Omental fat pad (tissue), 4 donors: ENCODE results near the gene RNF115. TPM values are rescaled to one million over a fixed set of nuclear protein-coding genes. Genes with fewer than 3 reads are reported as not detected.
"Not testable (repeated sequence)": the region's sequence is repeated elsewhere in the genome, so short reads cannot be mapped to it uniquely, and the experiment has no call there.

ENCODE experiments used
- ATAC-seq: fragments of 150-250 bp; one replicate; pipeline ENCODE4 v1.9.1; 2016; ENCODE audit warnings: mild to moderate bottlenecking, moderate library complexity; ENCODE audit not compliant: low FRiP score
- DNase-seq: peaks from one replicate; pipeline ENCODE4 v3.0.0-alpha.2; 2019; ENCODE audit warnings: low spot score
- total RNA-seq, 4 donors: library from RNA; depleted of rRNA; stranded (reverse); fragments of >200 nt; gene quantifications; one replicate each; pipeline ENCODE4 v1.1.0, GENCODE V29; 2016
- TF ChIP-seq, protein P1 (sequence below), 3 donors: fragments of 450-650 bp; IDR thresholded peaks; one replicate each; pipeline ENCODE4 v1.5.1; 2016 to 2017; ENCODE audit warnings: antibody characterized with exemption in 3 of 3, mild to moderate bottlenecking in 3 of 3, moderate library complexity in 2 of 3

The RNF115 gene
- total RNA-seq, 4 donors from 2014 or later = 12.3 to 41.3 (median 14.3) TPM

DNA sequence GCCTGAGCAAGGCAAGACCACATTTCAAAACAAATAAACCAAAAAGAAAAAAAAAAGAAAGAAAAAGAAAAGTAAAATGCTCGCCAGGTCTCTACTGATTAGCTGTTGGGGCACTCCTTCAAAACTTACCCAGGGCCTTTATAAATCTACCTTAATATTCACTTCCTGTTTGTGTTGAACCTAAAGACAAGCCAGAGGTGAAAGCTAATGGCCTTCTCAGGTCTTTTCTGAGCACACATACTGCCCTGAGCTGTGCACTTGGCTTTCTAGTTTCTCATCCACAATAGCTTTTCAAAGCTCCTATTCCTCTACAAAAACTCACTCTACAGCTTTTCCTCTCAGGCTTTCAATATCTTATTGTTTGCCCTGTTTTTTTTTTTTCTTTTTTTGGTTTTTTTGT is 50.5 kb downstream of the RNF115 start:
- ATAC-seq (no peak), DNase-seq (no peak)
- TF ChIP-seq, protein P1, sequence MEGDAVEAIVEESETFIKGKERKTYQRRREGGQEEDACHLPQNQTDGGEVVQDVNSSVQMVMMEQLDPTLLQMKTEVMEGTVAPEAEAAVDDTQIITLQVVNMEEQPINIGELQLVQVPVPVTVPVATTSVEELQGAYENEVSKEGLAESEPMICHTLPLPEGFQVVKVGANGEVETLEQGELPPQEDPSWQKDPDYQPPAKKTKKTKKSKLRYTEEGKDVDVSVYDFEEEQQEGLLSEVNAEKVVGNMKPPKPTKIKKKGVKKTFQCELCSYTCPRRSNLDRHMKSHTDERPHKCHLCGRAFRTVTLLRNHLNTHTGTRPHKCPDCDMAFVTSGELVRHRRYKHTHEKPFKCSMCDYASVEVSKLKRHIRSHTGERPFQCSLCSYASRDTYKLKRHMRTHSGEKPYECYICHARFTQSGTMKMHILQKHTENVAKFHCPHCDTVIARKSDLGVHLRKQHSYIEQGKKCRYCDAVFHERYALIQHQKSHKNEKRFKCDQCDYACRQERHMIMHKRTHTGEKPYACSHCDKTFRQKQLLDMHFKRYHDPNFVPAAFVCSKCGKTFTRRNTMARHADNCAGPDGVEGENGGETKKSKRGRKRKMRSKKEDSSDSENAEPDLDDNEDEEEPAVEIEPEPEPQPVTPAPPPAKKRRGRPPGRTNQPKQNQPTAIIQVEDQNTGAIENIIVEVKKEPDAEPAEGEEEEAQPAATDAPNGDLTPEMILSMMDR (IDR thresholded peaks at IDR 0.05) = no peak

DNA sequence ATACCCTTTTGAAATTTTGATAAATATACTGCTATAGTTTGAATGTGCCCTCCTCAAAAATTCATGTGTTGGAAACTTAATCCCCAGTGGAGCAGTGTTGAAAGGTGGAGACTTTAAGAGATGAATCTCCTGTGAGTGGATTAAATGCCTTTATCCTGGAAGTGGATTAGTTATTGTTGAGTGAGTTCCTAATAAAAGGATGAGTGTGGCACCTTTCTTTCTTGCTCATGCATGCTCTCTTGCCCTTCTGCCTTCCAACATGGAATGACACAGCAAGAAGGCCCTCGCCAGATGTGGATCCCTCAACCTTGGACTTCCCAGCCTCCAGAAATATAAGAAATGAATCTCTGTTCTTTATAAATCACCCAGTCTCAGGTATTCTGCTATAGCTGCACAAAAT is 52.8 kb downstream of the RNF115 start:
- TF ChIP-seq, protein P1 (IDR thresholded peaks at IDR 0.05) = no peak
- DNase-seq = no peak
- ATAC-seq = no peak

DNA sequence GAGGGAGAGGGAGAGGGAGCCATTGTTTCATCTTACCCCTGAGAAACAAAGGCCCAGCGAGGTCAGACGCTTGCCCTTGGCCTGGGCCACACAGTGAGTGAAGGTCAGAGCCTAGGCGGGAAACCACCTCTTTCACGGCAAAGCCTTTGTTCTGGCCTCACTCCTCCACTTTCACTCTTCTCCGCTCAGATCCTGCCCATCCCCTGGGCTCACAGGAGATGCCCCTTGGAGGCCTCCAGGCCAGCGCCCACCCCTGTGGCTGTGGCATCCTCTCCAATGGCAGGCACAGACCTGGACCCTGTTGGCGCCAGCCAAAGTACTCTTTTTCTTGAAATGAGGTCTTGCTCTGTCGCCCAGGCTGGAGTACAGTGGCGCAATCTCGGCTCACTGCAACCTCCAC is 55.9 kb downstream of the RNF115 start:
- DNase-seq, ATAC-seq: not testable (repeated sequence)

DNA sequence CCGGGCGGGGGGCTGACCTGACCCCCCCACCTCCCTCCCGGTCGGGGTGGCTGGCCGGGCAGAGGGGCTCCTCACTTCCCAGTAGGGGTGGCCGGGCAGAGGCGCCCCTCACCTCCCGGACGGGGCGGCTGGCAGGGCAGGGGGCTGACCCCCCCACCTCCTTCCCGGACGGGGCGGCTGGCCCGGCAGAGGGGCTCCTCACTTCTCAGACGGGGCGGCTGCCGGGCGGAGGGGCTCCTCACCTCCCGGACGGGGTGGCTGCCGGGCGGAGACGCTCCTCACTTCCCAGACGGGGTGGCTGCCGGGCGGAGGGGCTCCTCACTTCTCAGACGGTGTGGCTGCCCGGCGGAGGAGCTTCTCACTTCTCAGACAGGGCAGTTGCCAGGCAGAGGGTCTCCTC is 57.0 kb downstream of the RNF115 start:
- not testable (repeated sequence) for DNase-seq, ATAC-seq

DNA sequence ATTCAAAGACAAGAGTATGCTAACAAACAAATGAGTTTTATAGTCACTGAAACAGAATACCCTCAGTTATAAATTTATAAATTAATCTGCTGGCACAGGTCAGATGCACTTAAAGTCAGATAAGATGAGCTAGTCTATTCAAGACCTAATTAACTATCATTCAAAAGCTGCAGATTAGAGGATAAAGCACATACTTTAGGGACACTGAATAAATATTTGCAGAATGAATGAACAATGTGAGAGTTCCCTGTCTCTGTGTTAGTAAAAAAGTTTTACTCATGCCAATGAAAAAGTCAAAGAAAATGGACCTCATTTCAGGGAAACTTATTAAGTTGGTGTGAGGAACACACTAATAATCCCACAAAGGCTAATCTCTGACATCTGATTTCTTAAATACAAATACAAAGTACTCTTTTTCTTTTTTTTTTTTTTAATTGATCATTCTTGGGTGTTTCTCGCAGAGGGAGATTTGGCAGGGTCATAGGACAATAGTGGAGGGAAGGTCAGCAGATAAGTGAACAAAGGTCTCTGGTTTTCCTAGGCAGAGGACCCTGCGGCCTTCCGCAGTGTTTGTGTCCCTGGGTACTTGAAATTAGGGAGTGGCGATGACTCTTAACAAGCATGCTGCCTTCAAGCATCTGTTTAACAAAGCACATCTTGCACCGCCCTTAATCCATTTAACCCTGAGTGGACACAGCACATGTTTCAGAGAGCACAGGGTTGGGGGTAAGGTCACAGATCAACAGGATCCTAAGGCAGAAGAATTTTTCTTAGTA is 58.1 kb downstream of the RNF115 start:
- DNase-seq, ATAC-seq: not testable (repeated sequence)

DNA sequence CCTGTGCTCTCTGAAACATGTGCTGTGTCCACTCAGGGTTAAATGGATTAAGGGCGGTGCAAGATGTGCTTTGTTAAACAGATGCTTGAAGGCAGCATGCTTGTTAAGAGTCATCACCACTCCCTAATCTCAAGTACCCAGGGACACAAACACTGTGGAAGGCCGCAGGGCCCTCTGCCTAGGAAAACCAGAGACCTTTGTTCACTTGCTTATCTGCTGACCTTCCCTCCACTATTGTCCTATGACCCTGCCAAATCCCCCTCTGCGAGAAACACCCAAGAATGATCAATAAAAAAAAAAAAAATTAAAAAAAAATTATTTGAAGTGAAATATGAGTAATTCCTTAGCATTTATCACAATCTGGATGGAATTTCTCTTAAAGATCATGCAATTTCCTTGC is 58.8 kb downstream of the RNF115 start:
- ATAC-seq, DNase-seq: not testable (repeated sequence)

DNA sequence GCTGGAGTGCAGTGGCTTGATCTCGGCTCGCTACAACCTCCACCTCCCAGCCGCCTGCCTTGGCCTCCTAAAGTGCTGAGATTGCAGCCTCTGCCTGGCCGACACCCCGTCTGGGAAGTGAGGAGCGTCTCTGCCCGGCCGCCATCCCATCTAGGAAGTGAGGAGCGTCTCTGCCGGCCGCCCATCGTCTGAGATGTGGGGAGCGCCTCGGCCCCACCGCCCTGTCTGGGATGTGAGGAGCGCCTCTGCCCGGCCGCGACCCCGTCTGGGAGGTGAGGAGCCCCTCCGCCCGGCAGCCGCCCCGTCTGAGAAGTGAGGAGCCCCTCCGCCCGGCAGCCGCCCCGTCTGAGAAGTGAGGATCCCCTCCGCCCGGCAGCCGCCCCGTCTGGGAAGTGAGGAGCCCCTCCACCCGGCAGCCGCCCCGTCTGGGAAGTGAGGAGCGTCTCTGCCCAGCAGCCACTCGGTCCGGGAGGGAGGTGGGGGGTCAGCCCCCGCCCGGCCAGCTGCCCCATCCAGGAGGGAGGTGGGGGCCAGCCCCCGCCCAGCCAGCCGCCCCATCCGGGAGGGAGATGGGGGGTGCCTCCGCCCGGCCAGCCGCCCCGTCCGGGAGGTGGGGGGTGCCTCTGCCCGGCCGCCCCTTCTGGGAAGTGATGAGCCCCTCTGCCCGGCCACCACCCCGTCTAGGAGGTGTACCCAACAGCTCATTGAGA is 59.5 kb downstream of the RNF115 start:
- DNase-seq, ATAC-seq: not testable (repeated sequence)

DNA sequence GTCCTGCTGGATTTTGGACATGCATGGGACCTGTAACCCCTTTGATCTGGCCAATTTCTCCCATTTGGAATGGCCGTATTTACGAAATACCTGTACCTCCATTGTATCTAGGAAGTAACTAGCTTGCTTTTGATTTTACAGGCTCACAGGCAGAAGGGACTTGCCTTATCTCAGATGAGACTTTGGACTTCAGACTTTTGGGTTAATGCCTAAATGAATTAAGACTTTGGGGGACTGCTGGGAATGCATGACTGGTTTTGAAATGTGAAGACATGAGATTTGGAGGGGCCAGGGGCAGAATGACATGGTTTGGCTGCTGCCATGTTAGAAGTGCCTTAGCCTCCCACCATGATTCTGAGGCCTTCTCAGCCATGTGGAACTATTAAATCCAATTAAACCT is 61.9 kb downstream of the RNF115 start:
- DNase-seq, ATAC-seq: not testable (repeated sequence)

DNA sequence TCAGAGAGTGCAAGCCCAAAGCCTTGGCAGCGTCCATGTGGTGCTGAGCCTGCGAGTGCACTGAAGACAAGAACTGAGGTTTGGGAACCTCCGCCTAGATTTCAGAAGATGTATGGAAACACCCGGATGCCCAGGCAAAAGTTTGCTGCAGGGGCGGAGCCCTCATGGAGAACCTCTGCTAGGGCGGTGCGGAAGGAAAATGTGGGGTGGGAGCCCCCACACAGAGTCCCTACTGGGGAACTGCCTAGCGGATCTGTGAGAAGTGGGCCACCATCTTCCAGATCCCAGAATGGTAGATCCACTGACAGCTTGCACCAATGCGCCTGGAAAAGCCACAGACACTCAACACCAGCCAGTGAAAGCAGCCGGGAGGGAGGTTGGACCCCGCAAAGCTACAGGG is 62.4 kb downstream of the RNF115 start:
- not testable (repeated sequence) for DNase-seq, ATAC-seq

DNA sequence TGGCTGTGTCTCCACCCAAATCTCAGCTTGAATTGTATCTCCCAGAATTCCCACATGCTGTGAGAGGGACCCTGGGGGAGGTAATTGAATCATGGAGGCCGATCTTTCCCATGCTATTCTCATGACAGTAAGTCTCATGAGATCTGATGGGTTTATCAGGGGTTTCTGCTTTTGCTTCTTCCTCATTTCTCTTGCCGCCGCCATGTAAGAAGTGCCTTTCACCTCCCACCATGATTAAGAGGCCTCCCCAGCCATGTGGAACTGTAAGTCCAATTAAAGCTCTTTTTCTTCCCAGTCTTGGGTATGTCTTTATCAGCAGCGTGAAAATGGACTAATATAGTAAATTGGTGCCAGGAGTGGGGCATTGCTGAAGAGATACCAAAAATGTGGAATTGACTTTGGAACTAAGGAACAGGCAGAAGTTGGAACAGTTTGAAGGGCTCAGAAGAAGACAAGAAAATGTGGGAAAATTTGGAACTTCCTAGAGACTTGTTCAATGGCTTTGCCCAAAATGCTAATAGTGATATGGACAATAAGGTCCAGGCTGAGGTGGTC is 63.4 kb downstream of the RNF115 start:
- ATAC-seq, DNase-seq: not testable (repeated sequence)

DNA sequence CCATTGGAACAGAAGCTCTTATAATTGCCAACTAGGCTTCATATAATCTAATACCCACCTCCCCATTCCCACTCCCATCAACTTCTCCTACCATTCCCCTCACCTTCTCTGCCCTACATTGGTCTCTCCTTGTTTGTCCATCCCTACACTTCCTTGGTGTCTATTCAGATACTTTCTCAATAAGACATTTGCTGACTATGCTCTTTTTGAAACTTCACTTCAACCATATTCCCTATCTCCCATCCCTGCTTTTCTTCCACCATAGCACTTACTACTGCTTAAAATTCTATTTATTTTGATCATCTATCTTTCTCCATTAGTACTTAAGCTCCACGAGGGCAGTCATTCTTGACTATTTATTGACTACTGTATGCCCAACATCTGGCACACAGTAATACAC is 64.2 kb downstream of the RNF115 start:
- no peak for DNase-seq
- TF ChIP-seq, protein P1 (IDR thresholded peaks at IDR 0.05) = no peak
- ATAC-seq = no peak
